HepG2 (cell line): ENCODE data around the gene TSHZ2. TPM values are rescaled to one million over a fixed set of nuclear protein-coding genes. Genes with fewer than 3 reads are reported as not detected.

Experiments
- CREB3 ChIP-seq: sonication (generic); formaldehyde crosslinking; IDR thresholded peaks from 2 replicates; pipeline ENCODE4 v1.5.0; 2020; ENCODE audit warnings: missing genetic modification reagents
- EED ChIP-seq: sonication (generic); formaldehyde crosslinking; IDR thresholded peaks from 2 replicates; pipeline ENCODE4 v1.5.0; 2020; ENCODE audit warnings: mild to moderate bottlenecking, missing genetic modification reagents
- GATAD1 ChIP-seq: IDR thresholded peaks from 2 replicates; pipeline ENCODE4 v1.6.1; 2016; ENCODE audit warnings: missing genetic modification reagents, missing compliant biosample characterization
- KLF6 ChIP-seq: IDR thresholded peaks from 2 replicates; pipeline ENCODE4 v1.8.0; 2016; ENCODE audit warnings: missing biosample characterization, missing genetic modification reagents
- KMT2B ChIP-seq: IDR thresholded peaks from 2 replicates; pipeline ENCODE4 v1.6.1; 2016; ENCODE audit warnings: missing genetic modification reagents, missing compliant biosample characterization
- LCORL ChIP-seq, 2 experiments: fragments of 450-650 bp in 1 of 2; sonication (generic) in 1 of 2; formaldehyde crosslinking in 1 of 2; IDR thresholded peaks; 2 replicates each; pipeline versions ENCODE4 v1.5.0 to v1.6.1; 2017 to 2020; ENCODE audit warnings: antibody characterized with exemption in 1 of 2, missing genetic modification reagents in 1 of 2
- MAFG ChIP-seq: sonication (generic); formaldehyde crosslinking; IDR thresholded peaks from 2 replicates; pipeline ENCODE4 v1.5.1; 2020; ENCODE audit warnings: mild to moderate bottlenecking, missing genetic modification reagents
- PRDM10 ChIP-seq: sonication (generic); formaldehyde crosslinking; IDR thresholded peaks from 2 replicates; pipeline ENCODE4 v1.4.0; 2020; ENCODE audit warnings: low read depth, missing genetic modification reagents
- RORA ChIP-seq: sonication (generic); formaldehyde crosslinking; IDR thresholded peaks from 2 replicates; pipeline ENCODE4 v1.5.0; 2020; ENCODE audit warnings: mild to moderate bottlenecking, missing genetic modification reagents, moderate library complexity
- SALL2 ChIP-seq: sonication (generic); formaldehyde crosslinking; IDR thresholded peaks from 2 replicates; pipeline ENCODE4 v1.8.1; 2023; ENCODE audit warnings: mild to moderate bottlenecking, missing genetic modification reagents, inconsistent platforms
- SOX6 ChIP-seq, 2 experiments: fragments of 450-650 bp in 1 of 2; sonication (generic) in 1 of 2; formaldehyde crosslinking in 1 of 2; IDR thresholded peaks; 2 replicates each; pipeline versions ENCODE4 v1.4.0 to v1.6.1; 2017 to 2020; ENCODE audit warnings: antibody characterized with exemption in 1 of 2, mild to moderate bottlenecking in 1 of 2, missing genetic modification reagents in 1 of 2
- SP140L ChIP-seq: sonication (generic); formaldehyde crosslinking; IDR thresholded peaks from 2 replicates; pipeline ENCODE4 v1.4.0; 2020; ENCODE audit warnings: missing genetic modification reagents, borderline replicate concordance
- STAT5B ChIP-seq: sonication (generic); formaldehyde crosslinking; IDR thresholded peaks from 2 replicates; pipeline ENCODE4 v1.4.0; 2020; ENCODE audit warnings: missing genetic modification reagents
- TARDBP ChIP-seq: sonication (generic); formaldehyde crosslinking; IDR thresholded peaks from 2 replicates; pipeline ENCODE4 v1.8.0; 2022; ENCODE audit warnings: mild to moderate bottlenecking, missing genetic modification reagents
- TBL1XR1 ChIP-seq: fragments of 150-350 bp; IDR thresholded peaks from 2 replicates; pipeline ENCODE4 v1.6.1; 2014; ENCODE audit warnings: borderline replicate concordance, low read length; ENCODE audit not compliant: partially characterized antibody
- TMF1 ChIP-seq: sonication (generic); formaldehyde crosslinking; IDR thresholded peaks from 2 replicates; pipeline ENCODE4 v1.8.1; 2022; ENCODE audit warnings: low read depth, missing genetic modification reagents
- TOPORS ChIP-seq: sonication (generic); formaldehyde crosslinking; IDR thresholded peaks from 2 replicates; pipeline ENCODE4 v1.8.0; 2023; ENCODE audit warnings: mild to moderate bottlenecking, missing genetic modification reagents
- YEATS2 ChIP-seq: sonication (generic); formaldehyde crosslinking; IDR thresholded peaks from 2 replicates; pipeline ENCODE4 v1.4.0; 2020; ENCODE audit warnings: missing genetic modification reagents, borderline replicate concordance
- ZBTB21 ChIP-seq: sonication (generic); formaldehyde crosslinking; IDR thresholded peaks from 2 replicates; pipeline ENCODE4 v1.4.0; 2020; ENCODE audit warnings: missing genetic modification reagents
- ZBTB34 ChIP-seq: sonication (generic); formaldehyde crosslinking; IDR thresholded peaks from 2 replicates; pipeline ENCODE4 v1.8.0; 2022; ENCODE audit warnings: mild to moderate bottlenecking, missing genetic modification reagents
- ZBTB7A ChIP-seq: sonication (generic); formaldehyde crosslinking; IDR thresholded peaks from 2 replicates; pipeline ENCODE4 v1.8.0; 2022; ENCODE audit warnings: mild to moderate bottlenecking, missing genetic modification reagents
- ZNF550 ChIP-seq: sonication (generic); formaldehyde crosslinking; IDR thresholded peaks from 2 replicates; pipeline ENCODE4 v1.4.0; 2020; ENCODE audit warnings: mild to moderate bottlenecking, missing genetic modification reagents, borderline replicate concordance
- ZNF619 ChIP-seq: sonication (generic); formaldehyde crosslinking; IDR thresholded peaks from 2 replicates; pipeline ENCODE4 v1.4.0; 2020; ENCODE audit warnings: mild to moderate bottlenecking, missing genetic modification reagents
- ZNF792 ChIP-seq: IDR thresholded peaks from 2 replicates; pipeline ENCODE4 v1.6.1; 2016
- polyA plus RNA-seq, 8 experiments: library from polyadenylated mRNA; depleted of rRNA in 3 of 8; stranded (reverse) in 7 of 8; unstranded in 1 of 8; fragments of >200 nt; fragmentation: Illumina TruSeq in 4 of 8; extraction: Trizol in 4 of 8; gene quantifications; 2 replicates each; pipeline versions ENCODE4 v1.2.1 to v1.2.3, GENCODE V29; 2011 to 2016; ENCODE audit warnings: low read depth in 4 of 8, missing spikeins in 1 of 8, mixed read lengths in 1 of 8; ENCODE audit not compliant: insufficient read depth in 1 of 8
- total RNA-seq, 5 experiments: library from RNA; depleted of rRNA; stranded (reverse); fragments of >200 nt; fragmentation: Illumina TruSeq; extraction: Trizol; gene quantifications; 2 replicates each; pipeline ENCODE4 v1.2.3, GENCODE V29; 2016; ENCODE audit warnings: low read depth in 1 of 5

Gene TSHZ2
- total and polyA plus RNA-seq, 2 of the 13 experiments (the other 11 are each of a cell fraction or from before 2014, with no cell fraction given): 0.01 TPM; not detected in 1

GRCh38 chr20:53080969-53081871, 109.1 kb downstream of the TSHZ2 start (continued):
- TF ChIP-seq KMT2B (CRISPR knock-in tag) (peak; percentile 36; the same call in 1 of the 2 replicates), CREB3 (CRISPR knock-in tag) (0 out of 2 replicates have a peak, but pooled peaks have one; percentile 10), TARDBP (CRISPR knock-in tag) (peak; percentile 63; the same call in 1 of the 2 replicates), TOPORS (no peak), MAFG (no peak), ZBTB34 (CRISPR knock-in tag) (no peak; the same call in 1 of the 2 replicates), SP140L (peak; percentile 29; the same call in 1 of the 2 replicates), PRDM10 (CRISPR knock-in tag) (no peak), KLF6 (CRISPR knock-in tag) (peak; percentile 19; the same call in 1 of the 2 replicates), YEATS2 (CRISPR knock-in tag) (peak; percentile 52; the same call in 1 of the 2 replicates), TBL1XR1 (peak; percentile 84), LCORL (IDR thresholded peaks at IDR 0.05) (no peak), LCORL (CRISPR knock-in tag; IDR thresholded peaks at IDR 0.05) (peak; percentile 56; the same call in 1 of the 2 replicates), ZBTB7A (CRISPR knock-in tag) (no peak), SALL2 (CRISPR knock-in tag) (no peak; the same call in 1 of the 2 replicates), TMF1 (CRISPR knock-in tag) (no peak), STAT5B (CRISPR knock-in tag) (peak; percentile 42; the same call in 1 of the 2 replicates), EED (no peak; the same call in 1 of the 2 replicates), SOX6 (IDR thresholded peaks at IDR 0.05) (no peak), SOX6 (CRISPR knock-in tag; IDR thresholded peaks at IDR 0.05) (peak; percentile 92), ZNF792 (CRISPR knock-in tag) (no peak; the same call in 1 of the 2 replicates), RORA (no peak; the same call in 1 of the 2 replicates), ZNF550 (CRISPR knock-in tag) (0 out of 2 replicates have a peak, but pooled peaks have one; percentile 75), ZNF619 (CRISPR knock-in tag) (no peak), ZBTB21 (CRISPR knock-in tag) (peak; percentile 74), GATAD1 (peak; percentile 43; the same call in 1 of the 2 replicates)
